HG02938 (cell line): Measurements from ENCODE around the gene BACE2.

Source experiments
- ATAC-seq: cut with Tn5 transposase; IDR thresholded peaks from one replicate; pipeline ENCODE4 v1.9.1; 2021; ENCODE audit warnings: mild to moderate bottlenecking, moderate library complexity; ENCODE audit not compliant: unreplicated experiment

Gene BACE2

DNA sequence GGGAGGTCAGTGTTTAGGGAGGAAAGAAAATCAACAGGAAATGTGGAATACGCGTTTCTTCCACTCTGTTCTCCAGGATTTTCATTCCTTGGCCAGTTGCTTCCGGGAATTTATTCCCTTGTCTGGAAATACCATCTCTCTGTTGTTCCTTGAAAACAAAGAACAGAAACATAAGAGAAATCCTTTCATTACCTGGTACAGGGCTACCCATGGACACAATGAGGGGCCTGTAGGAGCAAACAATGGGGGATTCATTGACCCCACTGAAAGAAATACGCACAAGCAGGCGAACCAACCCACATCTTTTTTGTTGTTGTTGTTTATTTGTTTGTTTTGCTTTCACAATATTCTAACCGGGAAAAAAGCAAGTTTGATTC, 20.0 kb upstream of the BACE2 start:
- ATAC-seq = no peak

DNA sequence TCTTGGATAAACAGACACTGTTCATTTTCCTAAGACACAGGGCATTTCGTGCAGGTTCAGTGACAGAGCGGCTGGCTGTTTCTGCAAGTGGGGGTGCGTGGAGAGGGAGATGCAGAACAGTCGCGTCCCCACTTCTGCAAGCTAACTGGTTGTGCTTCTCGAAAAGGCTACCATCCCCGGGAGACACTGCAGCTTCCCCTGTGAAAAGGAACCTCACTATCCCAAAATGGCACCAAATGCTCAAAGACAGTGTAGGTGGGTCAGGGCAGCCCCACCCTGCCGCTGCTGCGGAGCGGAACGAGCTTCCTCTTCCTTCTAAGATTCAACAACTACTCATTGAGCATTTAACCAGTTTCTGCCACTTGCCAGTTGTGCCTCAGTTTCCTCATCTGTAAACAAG, 19.2 kb upstream of the BACE2 start:
- ATAC-seq = no peak

DNA sequence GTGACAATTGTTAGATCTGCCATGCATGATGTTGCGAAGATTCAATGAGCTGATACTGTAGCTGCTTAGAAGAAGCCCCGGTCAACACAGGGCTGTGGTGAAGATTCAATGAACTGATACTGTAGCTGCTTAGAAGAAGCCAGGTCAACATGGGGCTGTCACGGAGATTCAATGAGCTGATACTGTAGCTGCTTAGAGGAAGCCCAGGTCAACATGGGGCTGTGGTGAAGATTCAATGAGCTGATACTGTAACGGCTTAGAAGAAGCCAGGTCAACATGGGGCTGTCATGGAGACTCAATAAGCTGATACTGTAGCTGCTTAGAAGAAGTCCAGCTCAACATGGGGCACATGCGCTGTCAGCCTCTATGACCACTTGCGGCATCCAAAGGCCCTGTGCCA, 18.8 kb upstream of the BACE2 start:
- no peak for ATAC-seq

- no peak for ATAC-seq
Observed at GRCh38 chr21:41152147-41152546, 15.8 kb upstream of the BACE2 start.

- ATAC-seq = no peak
Observed at GRCh38 chr21:41153443-41153842, 14.5 kb upstream of the BACE2 start.

GRCh38 chr21:41156142-41156541, 11.8 kb upstream of the BACE2 start:
- ATAC-seq = no peak

GRCh38 chr21:41158026-41158425, 9.9 kb upstream of the BACE2 start:
- no peak for ATAC-seq

DNA sequence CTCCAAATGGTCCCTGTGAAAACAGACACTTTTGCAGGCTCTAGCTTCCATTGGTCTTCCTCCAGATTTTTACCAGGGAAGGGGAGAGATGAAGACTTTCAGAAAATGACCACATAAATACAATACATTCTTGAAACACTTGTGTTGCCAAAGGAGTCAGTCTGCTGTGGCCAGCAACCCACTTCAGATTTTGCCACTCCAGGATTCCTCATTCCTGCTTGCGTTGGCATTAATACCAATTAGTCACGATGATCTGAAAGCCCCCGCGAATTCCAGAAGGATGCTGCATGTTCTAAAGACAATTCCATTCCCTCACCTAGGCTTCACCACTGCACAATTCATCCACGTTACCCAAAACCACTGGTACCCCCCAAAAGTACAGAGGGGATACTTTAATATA, 7.9 kb upstream of the BACE2 start:
- no peak for ATAC-seq

- no peak for ATAC-seq
Observed at GRCh38 chr21:41161428-41161827, 6.5 kb upstream of the BACE2 start.

GRCh38 chr21:41162096-41162495, 5.9 kb upstream of the BACE2 start:
- ATAC-seq = no peak

- ATAC-seq = no peak
Observed at GRCh38 chr21:41163091-41163490, 4.9 kb upstream of the BACE2 start.

- ATAC-seq = no peak
Observed at GRCh38 chr21:41164052-41164451, 3.9 kb upstream of the BACE2 start.

DNA sequence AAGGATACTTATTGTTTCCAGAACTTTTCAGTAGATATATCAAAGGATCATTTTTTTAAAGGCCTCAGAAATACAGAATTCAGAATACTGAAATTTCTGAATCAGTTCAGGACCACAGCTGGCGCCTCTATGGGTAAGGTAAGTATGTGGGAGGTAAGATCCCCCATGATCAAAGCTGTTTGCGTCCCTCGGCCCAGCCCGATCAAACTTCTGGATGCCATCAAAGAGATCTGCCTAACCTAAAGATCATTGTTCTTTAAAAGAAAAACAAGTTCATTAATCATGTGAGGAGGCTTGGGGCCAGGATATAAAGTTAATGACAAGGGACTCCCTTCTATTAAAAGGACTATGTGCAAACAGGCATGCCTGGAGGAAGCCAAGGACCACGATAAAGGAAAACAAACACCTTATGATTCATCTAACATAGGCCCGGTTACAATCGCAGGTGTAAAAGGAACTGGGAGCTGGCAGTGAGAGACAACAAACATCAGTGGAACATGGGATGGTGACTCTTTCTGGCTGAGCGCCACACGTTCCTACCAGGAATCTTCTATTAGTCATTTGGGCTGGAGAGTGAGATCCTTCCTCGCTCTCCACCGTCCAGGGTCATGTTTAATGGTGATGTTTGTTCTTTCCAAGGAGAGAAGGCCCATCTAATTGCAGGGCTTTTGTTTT, 2.8 kb upstream of the BACE2 start:
- no peak for ATAC-seq

GRCh38 chr21:41166884-41167283, 1.1 kb upstream of the BACE2 start:
- no peak for ATAC-seq

- no peak for ATAC-seq
Observed at GRCh38 chr21:41168391-41169257, 664 bp downstream of the BACE2 start.

GRCh38 chr21:41169258-41169576, 1.3 kb downstream of the BACE2 start:
- no peak for ATAC-seq

GRCh38 chr21:41169701-41170100, 1.7 kb downstream of the BACE2 start:
- no peak for ATAC-seq

DNA sequence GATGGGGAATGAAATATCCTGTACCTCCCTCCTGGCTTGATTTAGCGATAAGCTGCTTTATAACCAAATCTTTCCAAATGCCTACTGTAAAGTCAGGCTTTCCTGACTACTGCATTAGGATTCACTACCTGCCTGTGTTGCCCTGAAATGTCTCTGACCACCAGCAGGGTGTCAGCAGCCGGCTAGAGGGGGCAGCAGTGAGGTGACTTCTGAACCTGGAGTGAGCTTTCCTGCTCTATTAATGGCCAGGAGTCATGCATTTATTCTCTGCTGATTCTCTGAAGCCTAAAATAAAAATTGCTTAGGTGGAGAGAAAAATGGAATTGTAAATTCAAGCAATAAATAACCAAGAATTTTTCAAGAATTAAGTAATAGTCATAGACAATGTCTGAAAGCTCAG, 2.5 kb downstream of the BACE2 start:
- no peak for ATAC-seq

- ATAC-seq = no peak
Observed at GRCh38 chr21:41170859-41171609, 3.1 kb downstream of the BACE2 start.

GRCh38 chr21:41175080-41175479, 7.1 kb downstream of the BACE2 start:
- ATAC-seq = no peak

- ATAC-seq = no peak
Observed at GRCh38 chr21:41176846-41177245, 8.9 kb downstream of the BACE2 start.

- ATAC-seq = no peak
Observed at GRCh38 chr21:41180752-41181151, 12.8 kb downstream of the BACE2 start.
